Gastrocnemius medialis (tissue), 4 donors: ENCODE results near the gene MYO9B. TPM values are rescaled to one million over a fixed set of nuclear protein-coding genes. Genes with fewer than 3 reads are reported as not detected.

Experiments used
- ATAC-seq, 2 donors: fragments of 150-250 bp; one replicate each; pipeline ENCODE4 v1.9.1; 2016
- DNase-seq, 2 donors: peaks; one replicate each; pipeline ENCODE4 v3.0.0-alpha.2; 2019
- H3K27ac ChIP-seq, 4 donors: fragments of 200-600 bp; sonication (generic); 1 replicate in 1 of 4; 2 replicates in 3 of 4; pipeline ENCODE4 v1.5.1; 2016 to 2018; ENCODE audit warnings: mild to moderate bottlenecking in 2 of 4, moderate library complexity in 1 of 4
- H3K27me3 ChIP-seq, 3 donors: fragments of 200-600 bp; sonication (generic) in 2 of 3; 1 replicate in 1 of 3; 2 replicates in 2 of 3; pipeline versions ENCODE4 v1.5.1 to v1.6.0; 2016 to 2019; ENCODE audit warnings: mild to moderate bottlenecking in 1 of 3, moderate library complexity in 1 of 3
- H3K36me3 ChIP-seq, 2 donors: fragments of 200-600 bp; sonication (generic) in 1 of 2; one replicate each; pipeline ENCODE4 v1.5.1; 2017 to 2018
- H3K4me1 ChIP-seq, 2 donors: fragments of 200-600 bp; sonication (generic) in 1 of 2; one replicate each; pipeline ENCODE4 v1.5.1; 2016 to 2017; ENCODE audit warnings: mild to moderate bottlenecking in 2 of 2
- H3K4me3 ChIP-seq, 4 donors: fragments of 200-600 bp; sonication (generic) in 3 of 4; 1 replicate in 1 of 4; 2 replicates in 3 of 4; pipeline ENCODE4 v1.5.1; 2016 to 2019; ENCODE audit warnings: mild to moderate bottlenecking in 2 of 4
- H3K9me3 ChIP-seq, 3 donors: fragments of 200-600 bp; sonication (generic) in 2 of 3; 1 replicate in 1 of 3; 2 replicates in 2 of 3; pipeline ENCODE4 v1.5.1; 2016 to 2019
- CTCF ChIP-seq, 5 experiments: fragments of 450-650 bp in 3 of 5; fragments of 200-600 bp in 2 of 5; sonication (generic) in 2 of 5; IDR thresholded peaks in 4 of 5; conservative IDR thresholded peaks in 1 of 5; 1 replicate in 4 of 5; 2 replicates in 1 of 5; pipeline ENCODE4 v1.5.1; 2016 to 2019; ENCODE audit warnings: antibody characterized with exemption in 5 of 5, mild to moderate bottlenecking in 3 of 5, moderate library complexity in 3 of 5
- POLR2A ChIP-seq, 2 donors: fragments of 450-650 bp; IDR thresholded peaks; one replicate each; pipeline ENCODE4 v1.6.1; 2017; ENCODE audit warnings: antibody characterized with exemption in 2 of 2, mild to moderate bottlenecking in 2 of 2, moderate library complexity in 2 of 2
- in situ Hi-C, 4 donors: fragments of 200-750 bp; cut with MboI; loops; one replicate each; pipeline versions ENCODE4 v1.15.0 to v1.8.0; 2017; ENCODE audit warnings: low sequenced_read_pairs in 4 of 4
- intact Hi-C: fragments of 100-400 bp; cut with DNase I; formaldehyde crosslinking; loops from one replicate; pipeline ENCODE4 v1.15.1; 2023; ENCODE audit warnings: low total_unique reads
- total RNA-seq, 4 donors: library from RNA; depleted of rRNA; stranded (reverse); fragments of >200 nt; gene quantifications; one replicate each; pipeline versions ENCODE4 v1.1.0 to v1.2.3, GENCODE V29; 2016

The MYO9B gene
- total RNA-seq, 4 donors from 2014 or later = 20.0 to 22.1 (median 20.7) TPM

- H3K27me3 ChIP-seq = no peaks in the 10 kb centered on the region
- DNase-seq = no peak
- no peak overlapping the region for H3K4me3 ChIP-seq
- TF ChIP-seq POLR2A (IDR thresholded peaks at IDR 0.05) (no peak), CTCF (IDR thresholded peaks at IDR 0.05 in 4 of 5, conservative IDR thresholded peaks at IDR 0.05 in 1 of 5) (no peak)
- in situ Hi-C loops = no loop called here
- no peak for ATAC-seq
- no peaks in the 10 kb centered on the region for H3K36me3 ChIP-seq
- intact Hi-C loops = no loop called here
- H3K4me1 ChIP-seq = peaks cover 0 to 4% of the 10 kb centered on the region in 2 donors
- no peaks in the 10 kb centered on the region for H3K9me3 ChIP-seq
- no peak overlapping the region for H3K27ac ChIP-seq
Observed at GRCh38 chr19:17124025-17124424, 48.4 kb downstream of the MYO9B start.

GRCh38 chr19:17125062-17125727 is 49.6 kb downstream of the MYO9B start:
- intact Hi-C loops (no loop called here), in situ Hi-C loops (no loop called here)
- ATAC-seq (no peak), DNase-seq (no peak)
- peak overlapping the region; percentile 55 to 69 (median 57) for H3K27ac ChIP-seq
- no peaks in the 10 kb centered on the region for H3K9me3 ChIP-seq
- H3K27me3 ChIP-seq = no peaks in the 10 kb centered on the region
- no peaks in the 10 kb centered on the region for H3K36me3 ChIP-seq
- H3K4me1 ChIP-seq = peaks cover 0 to 4% of the 10 kb centered on the region in 2 donors
- TF ChIP-seq CTCF (IDR thresholded peaks at IDR 0.05 in 4 of 5, conservative IDR thresholded peaks at IDR 0.05 in 1 of 5) (no peak), POLR2A (IDR thresholded peaks at IDR 0.05) (no peak)
- H3K4me3 ChIP-seq = no peak overlapping the region

- H3K4me3 ChIP-seq = peak overlapping the region in 1 of 4 donors; percentile 5
- peak overlapping the region; percentile 55 to 69 (median 57) for H3K27ac ChIP-seq
- H3K9me3 ChIP-seq = no peaks in the 10 kb centered on the region
- in situ Hi-C loops = no loop called here
- H3K36me3 ChIP-seq = no peaks in the 10 kb centered on the region
- no peaks in the 10 kb centered on the region for H3K27me3 ChIP-seq
- intact Hi-C loops = no loop called here
- no peak for TF ChIP-seq CTCF (IDR thresholded peaks at IDR 0.05 in 4 of 5, conservative IDR thresholded peaks at IDR 0.05 in 1 of 5)
- no peak for TF ChIP-seq POLR2A (IDR thresholded peaks at IDR 0.05)
- peaks cover 0 to 4% of the 10 kb centered on the region in 2 donors for H3K4me1 ChIP-seq
- ATAC-seq (peak in 1 of 2 donors; percentile 56), DNase-seq (peak; percentile 53 to 55)
Observed at GRCh38 chr19:17125728-17126677, 50.4 kb downstream of the MYO9B start.

- H3K4me1 ChIP-seq = peaks cover 0 to 4% of the 10 kb centered on the region in 2 donors
- intact Hi-C loops (no loop called here), in situ Hi-C loops (no loop called here)
- ATAC-seq (no peak), DNase-seq (no peak)
- no peaks in the 10 kb centered on the region for H3K9me3 ChIP-seq
- H3K4me3 ChIP-seq = no peak overlapping the region
- no peaks in the 10 kb centered on the region for H3K36me3 ChIP-seq
- H3K27ac ChIP-seq = no peak overlapping the region
- TF ChIP-seq CTCF (IDR thresholded peaks at IDR 0.05 in 4 of 5, conservative IDR thresholded peaks at IDR 0.05 in 1 of 5) (no peak), POLR2A (IDR thresholded peaks at IDR 0.05) (no peak)
- no peaks in the 10 kb centered on the region for H3K27me3 ChIP-seq
Observed at GRCh38 chr19:17127671-17128070, 52.1 kb downstream of the MYO9B start.
